H7 (cell line): ENCODE results near the gene NEO1. TPM values are rescaled to one million over a fixed set of nuclear protein-coding genes. Genes with fewer than 3 reads are reported as not detected.

ENCODE experiments used
- DNase-seq: peaks from one replicate; pipeline ENCODE4 v3.0.0; 2012
- H3K27me3 ChIP-seq: 2 replicates; pipeline ENCODE4 v1.6.0; 2011; ENCODE audit warnings: mild to moderate bottlenecking, low read length; ENCODE audit not compliant: control insufficient read depth, insufficient read depth
- H3K36me3 ChIP-seq: replicated peaks from 2 replicates; pipeline ENCODE4 v1.5.1; 2011; ENCODE audit warnings: low read length; ENCODE audit not compliant: control insufficient read depth, insufficient read depth
- H3K4me3 ChIP-seq: 2 replicates; pipeline ENCODE4 v1.5.1; 2011; ENCODE audit warnings: low read depth, mild to moderate bottlenecking, control low read depth, low read length, moderate library complexity; ENCODE audit not compliant: insufficient read depth
- total RNA-seq: library from RNA; depleted of rRNA; stranded (reverse); fragments of >200 nt; shearing (Covaris generic); gene quantifications from 2 replicates; pipeline ENCODE4 v1.2.3, GENCODE V29; 2014

Gene NEO1
- total RNA-seq, 1 experiment from 2014 or later, result 28.9 TPM

DNA sequence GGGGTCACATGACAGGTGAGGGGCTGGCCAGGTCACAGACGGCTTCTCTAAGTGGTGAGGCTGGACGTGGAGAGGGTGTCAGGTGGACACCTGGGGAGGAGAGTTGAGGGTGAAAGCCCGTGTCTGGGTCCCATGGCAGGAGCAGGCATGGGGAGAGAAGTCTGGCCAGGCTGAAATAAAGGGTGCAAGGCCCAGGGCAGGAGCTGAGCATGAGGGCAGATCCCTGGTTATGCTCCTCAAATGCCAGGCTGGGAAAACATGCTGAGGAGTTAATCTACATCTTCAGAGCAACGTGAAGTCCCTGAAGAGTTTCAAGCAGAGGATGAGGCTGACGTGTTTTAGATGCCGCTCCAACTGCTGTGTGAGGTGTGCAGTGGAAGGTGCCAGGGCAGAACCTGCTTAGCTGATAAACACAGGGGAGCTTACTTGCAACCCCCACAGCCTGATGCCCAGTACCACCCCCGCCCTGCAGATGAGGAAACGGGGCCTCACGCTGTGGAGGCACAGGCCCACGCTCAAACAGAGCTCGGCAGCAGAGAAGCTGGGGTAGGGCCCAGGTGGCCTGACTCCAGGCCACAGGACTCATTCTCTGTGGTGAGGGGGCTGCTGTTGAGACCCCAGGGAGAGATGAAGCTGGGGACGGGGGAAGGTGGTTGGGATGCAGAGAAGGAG lies 276.0 kb downstream of the NEO1 start:
- no peak overlapping the region for H3K4me3 ChIP-seq
- no peaks in the 10 kb centered on the region for H3K27me3 ChIP-seq
- DNase-seq, result no peak
- H3K36me3 ChIP-seq, result peaks cover 3% of the 10 kb centered on the region

DNA sequence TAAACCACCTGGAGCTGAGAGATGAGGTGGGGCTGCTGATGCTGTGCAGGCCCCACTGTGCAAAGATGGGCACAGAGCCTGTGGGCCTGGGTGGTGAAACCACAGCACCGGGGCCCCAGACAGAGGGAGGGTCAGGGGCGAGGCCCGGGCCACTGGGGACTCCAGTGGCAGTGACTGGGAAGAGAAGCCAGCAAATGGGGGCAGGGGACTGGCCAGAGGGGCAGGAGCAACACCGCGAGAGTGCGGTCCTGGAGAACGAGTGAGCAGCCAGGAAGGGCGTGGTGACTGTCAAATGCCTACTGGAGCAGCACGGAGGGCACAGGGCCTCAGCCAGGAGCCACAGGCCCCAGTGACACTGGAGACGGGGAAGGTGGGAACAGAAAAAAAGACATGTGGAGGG lies 276.7 kb downstream of the NEO1 start:
- no peak overlapping the region for H3K4me3 ChIP-seq
- DNase-seq, result peak; percentile 41
- no peaks in the 10 kb centered on the region for H3K27me3 ChIP-seq
- H3K36me3 ChIP-seq, result peaks cover 3% of the 10 kb centered on the region

DNA sequence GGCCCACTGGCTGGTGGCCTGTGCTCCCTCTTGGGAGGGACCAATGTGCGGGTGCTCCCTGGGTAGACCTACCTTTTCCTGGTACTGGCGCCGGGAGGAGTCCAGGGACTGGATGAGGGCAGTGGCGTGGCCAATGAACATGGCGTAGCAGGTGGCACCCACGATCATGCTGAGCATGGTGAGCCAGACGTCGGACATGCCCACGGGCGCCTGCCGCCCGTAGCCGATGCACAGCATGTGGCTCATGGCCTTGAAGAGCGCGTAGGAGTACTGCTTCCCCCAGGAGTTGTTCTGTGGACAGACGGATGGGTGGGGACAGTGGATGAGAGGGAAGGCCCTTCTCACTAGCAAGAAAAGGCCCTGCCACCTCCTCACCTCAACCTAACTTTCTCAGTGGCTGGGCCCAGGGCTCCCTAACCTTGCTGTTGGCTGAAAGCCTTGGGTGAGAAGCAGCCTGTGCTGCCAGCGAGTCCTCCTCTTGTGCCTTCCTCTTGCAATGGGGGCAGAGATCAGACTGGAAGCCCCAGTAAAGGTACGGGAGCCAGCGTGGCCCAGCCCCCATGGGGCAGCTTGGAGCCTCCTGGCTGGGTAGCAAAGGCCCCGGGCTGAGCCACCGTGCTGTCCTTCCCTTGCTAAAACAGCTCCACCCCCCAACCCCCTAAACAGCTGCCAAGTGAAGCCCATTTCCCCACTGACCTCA lies 277.4 kb downstream of the NEO1 start:
- Histone ChIP-seq H3K27me3 (no peaks in the 10 kb centered on the region), H3K36me3 (peaks cover 2% of the 10 kb centered on the region), H3K4me3 (no peak overlapping the region)
- peak; percentile 36 for DNase-seq

DNA sequence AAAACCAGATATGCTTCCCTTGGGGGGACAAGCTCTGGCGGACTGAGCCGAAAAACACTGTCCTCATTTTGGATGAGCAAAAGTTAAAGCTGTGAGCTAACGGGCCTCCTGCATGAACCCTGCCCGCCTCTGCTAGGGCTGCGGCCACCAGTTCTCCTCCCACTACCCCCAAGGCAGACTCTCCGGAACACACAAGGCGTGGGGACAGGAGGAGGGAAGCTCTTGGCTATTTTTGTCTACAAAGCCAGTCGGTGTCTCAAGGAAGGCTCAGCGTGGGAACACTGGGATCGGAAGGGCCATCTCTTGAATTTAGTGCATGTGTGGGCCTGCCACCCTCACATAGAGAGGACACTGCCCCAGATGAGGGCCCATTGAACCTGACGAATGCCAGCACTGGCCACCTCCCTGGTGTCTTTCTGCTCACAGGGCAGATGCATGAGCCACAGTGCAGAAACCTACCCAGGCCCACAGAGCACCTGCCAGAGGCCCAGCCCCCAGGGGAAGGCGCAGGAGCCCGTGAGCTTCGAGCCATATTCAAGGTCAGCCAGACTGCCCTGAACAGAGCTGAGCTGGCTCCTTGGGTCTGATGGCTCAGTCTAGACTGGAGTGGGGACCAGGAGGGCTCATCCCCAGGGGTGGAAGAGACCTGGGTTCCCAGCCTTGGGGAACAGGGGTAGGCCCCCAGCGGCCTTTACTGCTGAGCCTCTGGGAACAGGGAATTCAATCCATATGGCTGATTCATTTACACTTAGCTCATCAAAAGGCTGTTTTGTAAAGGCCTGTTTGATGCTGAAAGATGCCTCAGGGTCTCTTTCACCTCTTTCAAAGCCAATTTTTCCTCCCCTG lies 278.2 kb downstream of the NEO1 start:
- peak; percentile 50 for DNase-seq
- Histone ChIP-seq H3K27me3 (no peaks in the 10 kb centered on the region), H3K36me3 (no peaks in the 10 kb centered on the region; the same call in none of the 2 replicates), H3K4me3 (no peak overlapping the region)

DNA sequence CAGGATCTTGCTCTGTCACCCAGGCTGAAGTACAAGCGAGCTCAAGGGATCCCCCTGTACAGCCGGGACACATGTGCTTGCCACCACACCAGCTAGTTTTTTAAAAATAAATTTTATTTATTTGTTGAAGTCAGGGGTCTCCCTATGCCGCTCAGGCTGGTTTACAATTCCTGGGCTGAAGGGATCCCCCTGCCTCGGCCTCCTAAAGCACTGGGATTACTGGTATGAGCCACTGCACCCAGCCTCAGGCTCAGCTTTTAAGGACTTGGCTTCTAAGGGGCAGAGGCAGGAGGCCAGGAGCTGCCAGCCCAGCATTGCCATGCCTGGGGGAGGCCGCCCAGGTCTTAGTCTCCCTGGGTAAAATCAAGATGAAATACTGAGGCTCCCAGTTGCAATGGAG lies 279.2 kb downstream of the NEO1 start:
- no peaks in the 10 kb centered on the region; the same call in none of the 2 replicates for H3K36me3 ChIP-seq

DNA sequence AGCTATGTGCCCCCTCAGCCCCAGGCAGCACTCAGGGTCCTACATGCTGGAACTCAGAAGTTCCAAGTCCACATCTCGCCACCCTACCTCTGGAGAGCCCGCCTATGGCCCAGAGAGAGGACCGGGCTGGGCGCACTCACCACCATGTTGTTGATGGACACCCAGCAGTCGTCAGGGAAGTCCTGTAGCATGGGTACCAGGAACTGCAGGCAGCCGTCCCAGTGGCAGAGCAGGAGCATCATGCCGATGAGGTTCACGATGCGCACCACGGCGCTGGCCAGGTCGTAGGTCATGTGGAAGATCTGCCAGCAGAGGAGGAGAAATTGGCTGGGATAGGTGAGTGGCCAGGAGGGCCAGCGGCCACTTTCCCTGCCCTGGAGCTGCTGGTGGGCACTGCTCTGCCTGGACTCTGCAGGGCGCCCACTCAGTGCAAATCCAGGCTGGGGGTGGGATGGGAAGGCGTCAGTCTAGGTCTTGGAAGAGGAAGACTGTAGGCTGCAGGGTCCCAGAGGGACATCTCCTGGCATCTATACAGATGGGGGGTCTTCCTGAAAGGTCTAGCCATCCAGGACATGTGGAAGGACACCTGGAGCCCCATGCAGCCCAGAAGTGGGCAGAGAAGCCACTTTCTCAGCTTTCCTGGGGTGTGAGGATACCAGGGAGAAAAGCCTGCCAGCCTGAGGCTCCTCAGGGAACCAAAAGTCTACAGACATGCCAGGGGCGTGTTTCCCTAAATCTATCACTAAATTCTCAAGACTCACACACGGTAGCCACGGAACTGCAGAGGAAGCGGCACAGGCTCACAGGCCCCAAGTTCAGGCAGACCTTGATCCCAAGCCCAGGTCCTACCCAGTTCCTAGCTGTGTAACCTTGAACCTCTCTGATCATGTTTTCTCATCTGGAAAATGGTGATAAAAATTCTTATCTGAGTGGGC lies 280.0 kb downstream of the NEO1 start:
- H3K4me3 ChIP-seq, result no peak overlapping the region
- no peaks in the 10 kb centered on the region for H3K27me3 ChIP-seq
- H3K36me3 ChIP-seq, result no peaks in the 10 kb centered on the region; the same call in none of the 2 replicates

More for the DNA sequence above, 279.2 kb downstream of the NEO1 start:
- Histone ChIP-seq H3K4me3 (no peak overlapping the region), H3K27me3 (no peaks in the 10 kb centered on the region)
- DNase-seq, result no peak

DNA sequence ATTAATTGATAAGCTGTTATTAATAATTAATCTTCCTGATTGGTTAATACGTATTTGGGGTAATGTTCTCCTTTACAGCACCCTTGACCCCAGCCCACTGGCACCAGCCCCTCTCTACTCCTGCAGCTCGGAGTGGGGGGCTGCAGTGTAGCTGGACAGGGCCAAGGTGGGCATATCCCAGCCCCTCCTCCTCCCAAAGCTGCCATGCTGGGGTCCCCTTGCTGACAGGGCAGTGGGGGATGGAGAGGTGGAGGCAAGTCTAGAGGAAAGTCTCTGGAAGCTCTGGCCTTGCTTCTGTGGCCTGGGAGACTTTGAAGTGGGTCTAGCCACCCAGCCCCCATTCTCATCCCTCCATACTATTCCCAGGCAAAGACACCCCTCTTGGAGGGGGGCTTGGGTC lies 280.7 kb downstream of the NEO1 start:
- no peaks in the 10 kb centered on the region for H3K27me3 ChIP-seq
- no peak for DNase-seq
- H3K4me3 ChIP-seq, result no peak overlapping the region
- no peaks in the 10 kb centered on the region; the same call in none of the 2 replicates for H3K36me3 ChIP-seq

More for the DNA sequence above, 280.0 kb downstream of the NEO1 start:
- DNase-seq, result no peak

DNA sequence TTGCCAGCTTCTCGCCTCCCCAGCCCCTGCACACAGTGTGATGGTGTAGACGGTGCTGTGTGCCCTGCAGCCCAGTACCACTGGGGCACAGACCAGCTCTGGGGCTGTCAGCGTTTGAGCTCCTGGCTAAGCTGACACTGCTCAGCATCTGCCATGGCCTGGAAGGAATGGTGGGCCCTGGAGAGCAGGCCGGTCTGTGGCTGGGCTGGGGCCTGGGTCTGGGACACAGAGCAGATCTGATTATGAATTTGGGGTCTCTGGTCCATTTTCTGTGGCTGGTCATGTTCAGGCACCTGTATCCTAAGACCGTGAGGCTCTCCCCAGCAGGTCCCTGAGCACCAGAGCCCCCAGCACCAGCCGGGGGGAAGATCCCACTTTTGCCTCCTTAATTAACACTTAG lies 281.8 kb downstream of the NEO1 start:
- no peaks in the 10 kb centered on the region for H3K27me3 ChIP-seq
- no peaks in the 10 kb centered on the region; the same call in 1 of the 2 replicates for H3K36me3 ChIP-seq
- DNase-seq, result no peak
- no peak overlapping the region for H3K4me3 ChIP-seq

DNA sequence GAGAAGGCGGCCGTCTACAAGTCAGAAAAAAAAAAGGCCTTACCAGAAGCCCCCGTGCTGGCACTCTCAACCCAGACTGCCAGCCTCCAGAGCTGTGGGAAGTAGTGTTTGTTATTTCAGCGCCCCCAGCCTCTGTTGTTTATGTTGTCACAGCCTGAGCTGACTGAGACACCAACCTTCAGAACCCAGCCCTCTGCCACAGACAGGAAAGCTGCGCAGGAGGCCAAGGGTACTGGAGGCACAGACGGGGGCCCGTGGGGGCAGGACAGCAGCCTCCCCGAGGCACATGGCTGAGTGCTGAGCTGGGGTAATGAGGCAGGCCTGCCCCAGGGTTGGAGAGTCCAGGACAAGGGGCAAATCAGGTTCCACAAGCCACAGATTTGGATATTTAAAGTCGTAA lies 282.8 kb downstream of the NEO1 start:
- no peak overlapping the region for H3K4me3 ChIP-seq

DNA sequence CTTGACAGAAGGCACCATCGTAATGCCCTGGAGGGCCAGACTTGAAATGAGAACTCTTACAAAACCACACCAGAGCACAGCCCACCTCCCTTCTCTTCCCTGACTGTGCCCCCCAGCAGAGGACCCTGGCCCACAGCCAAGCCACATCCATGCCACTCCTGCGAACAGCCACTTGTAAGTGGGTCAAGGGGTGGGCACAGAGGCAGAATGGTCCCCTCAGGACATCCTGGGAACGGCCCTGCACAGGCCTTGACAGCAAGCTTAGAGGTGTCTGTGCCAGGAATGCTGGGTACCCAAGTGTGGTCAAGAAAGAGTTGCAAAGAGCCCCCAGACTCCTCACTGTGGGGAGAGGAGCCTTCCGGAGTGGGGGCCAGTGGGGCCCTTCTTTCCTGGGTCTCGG lies 283.2 kb downstream of the NEO1 start:
- Histone ChIP-seq H3K27me3 (no peaks in the 10 kb centered on the region), H3K4me3 (no peak overlapping the region), H3K36me3 (no peaks in the 10 kb centered on the region; the same call in 1 of the 2 replicates)
- no peak for DNase-seq

More for the DNA sequence above, 282.8 kb downstream of the NEO1 start:
- no peak for DNase-seq
- Histone ChIP-seq H3K36me3 (no peaks in the 10 kb centered on the region; the same call in 1 of the 2 replicates), H3K27me3 (no peaks in the 10 kb centered on the region)

DNA sequence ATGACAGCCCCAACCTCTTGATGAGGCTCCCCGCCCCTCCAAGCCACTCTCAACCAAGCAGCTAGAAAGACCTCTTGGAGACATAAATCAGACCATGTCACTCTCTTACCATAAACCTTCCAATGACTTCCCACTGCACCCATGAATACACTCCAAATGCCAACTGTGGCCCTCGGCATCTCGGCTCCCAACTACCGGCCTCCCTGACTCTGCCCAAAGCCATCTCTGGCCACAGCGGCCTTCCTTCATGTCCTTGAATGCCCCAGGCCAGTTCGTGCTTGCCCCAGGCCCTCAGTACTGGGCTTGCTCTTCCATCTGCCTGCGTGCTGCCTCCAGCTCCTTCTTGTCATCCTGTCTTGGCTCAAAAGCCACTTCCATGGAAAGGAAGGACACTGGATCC lies 284.5 kb downstream of the NEO1 start:
- Histone ChIP-seq H3K4me3 (no peak overlapping the region), H3K36me3 (no peaks in the 10 kb centered on the region; the same call in 1 of the 2 replicates), H3K27me3 (no peaks in the 10 kb centered on the region)
- DNase-seq, result no peak

DNA sequence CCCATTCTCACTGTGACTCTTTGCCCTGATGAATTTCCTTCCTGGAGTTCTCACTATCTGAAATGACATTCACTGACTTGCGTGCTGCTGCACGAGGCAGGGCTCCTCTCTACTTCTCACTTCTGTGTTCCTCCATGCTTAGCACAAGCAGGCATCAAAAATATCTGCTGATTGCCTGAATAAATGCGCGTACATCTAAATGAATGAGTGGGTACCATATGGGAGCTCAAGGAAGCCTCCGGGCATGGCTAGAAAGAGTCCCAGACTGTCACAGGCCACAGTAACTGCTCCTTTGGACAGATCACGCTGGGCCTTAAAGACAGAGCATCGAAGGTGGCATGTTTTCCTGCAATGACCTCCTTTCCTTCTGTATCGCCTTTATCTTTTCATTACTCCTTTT lies 284.9 kb downstream of the NEO1 start:
- DNase-seq, result no peak
- H3K27me3 ChIP-seq, result no peaks in the 10 kb centered on the region
- H3K4me3 ChIP-seq, result no peak overlapping the region
- no peaks in the 10 kb centered on the region; the same call in 1 of the 2 replicates for H3K36me3 ChIP-seq

DNA sequence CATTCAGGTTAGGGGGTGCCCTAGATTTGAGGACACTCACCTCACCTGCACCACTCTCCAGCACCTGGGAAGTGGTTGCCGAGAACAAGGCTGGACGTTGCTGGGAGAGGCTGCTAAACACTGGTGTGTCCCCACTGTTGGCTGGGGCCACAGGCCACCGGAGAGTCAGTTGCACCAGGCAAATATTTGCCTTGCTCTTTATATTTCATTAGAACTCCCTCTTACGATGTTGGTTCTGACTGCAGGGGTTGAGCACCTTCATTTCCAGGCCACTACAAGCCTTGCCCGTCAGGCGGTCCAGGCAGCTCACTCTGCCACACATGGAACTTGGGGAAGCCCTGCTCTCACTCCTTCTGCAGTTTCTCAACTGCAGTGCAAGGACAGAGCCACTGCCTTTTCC lies 285.8 kb downstream of the NEO1 start:
- H3K36me3 ChIP-seq, result no peaks in the 10 kb centered on the region; the same call in 1 of the 2 replicates
- no peaks in the 10 kb centered on the region for H3K27me3 ChIP-seq
- no peak overlapping the region for H3K4me3 ChIP-seq
- no peak for DNase-seq
